Activated T-cell treated with anti-CD3 and anti-CD28 coated beads, Interleukin-2, amount 50 U/mL, for 48 hours (primary cell): ENCODE data around the gene VRK3.

Experiments used
- DNase-seq, 2 experiments: peaks; one replicate each; pipeline ENCODE4 v3.0.0-alpha.2; 2020

VRK3 gene

DNA sequence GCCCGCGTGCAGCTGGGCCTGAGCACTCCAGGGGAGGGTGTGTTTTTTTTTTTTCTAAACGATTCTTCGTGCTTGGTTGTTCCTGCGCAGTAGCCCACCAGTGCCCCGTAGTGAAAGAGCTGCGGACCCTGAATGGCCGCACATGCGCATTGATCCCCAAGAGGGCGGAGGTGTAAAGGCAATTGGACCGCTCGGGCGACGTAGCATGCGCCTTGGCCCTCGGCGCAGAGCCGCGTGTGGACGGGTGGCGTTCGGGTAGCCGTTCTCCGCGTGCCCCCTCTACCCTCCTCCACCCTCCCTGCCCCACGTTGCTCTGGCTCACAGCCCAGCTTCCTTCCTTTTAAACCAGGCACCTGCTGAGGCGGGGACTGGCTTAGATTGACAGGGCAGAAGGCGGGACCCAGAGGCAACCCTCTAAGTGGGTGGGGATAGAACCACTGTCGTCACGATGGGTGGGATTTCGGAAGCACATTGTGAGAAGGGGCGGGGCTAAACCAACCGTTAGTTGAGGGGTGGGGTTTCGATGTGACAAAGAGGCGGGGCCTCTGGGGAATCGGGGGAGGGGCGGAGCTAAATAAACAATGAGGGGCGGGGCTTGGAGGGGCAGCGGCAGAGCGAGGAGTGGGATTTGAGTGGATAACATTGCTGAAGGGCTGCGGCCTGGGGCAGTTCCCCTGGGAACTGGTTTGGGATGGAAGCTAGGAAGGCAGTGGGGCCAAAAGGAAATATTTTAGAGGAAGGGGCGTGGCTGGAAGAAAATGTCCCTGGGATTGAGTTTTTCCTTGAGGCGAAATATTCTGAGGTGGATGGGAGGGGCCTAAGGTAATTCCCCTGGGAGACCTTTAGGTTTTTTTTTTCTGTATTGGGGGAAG is 95.3 kb downstream of the VRK3 start:
- DNase-seq = peak; percentile 96

DNA sequence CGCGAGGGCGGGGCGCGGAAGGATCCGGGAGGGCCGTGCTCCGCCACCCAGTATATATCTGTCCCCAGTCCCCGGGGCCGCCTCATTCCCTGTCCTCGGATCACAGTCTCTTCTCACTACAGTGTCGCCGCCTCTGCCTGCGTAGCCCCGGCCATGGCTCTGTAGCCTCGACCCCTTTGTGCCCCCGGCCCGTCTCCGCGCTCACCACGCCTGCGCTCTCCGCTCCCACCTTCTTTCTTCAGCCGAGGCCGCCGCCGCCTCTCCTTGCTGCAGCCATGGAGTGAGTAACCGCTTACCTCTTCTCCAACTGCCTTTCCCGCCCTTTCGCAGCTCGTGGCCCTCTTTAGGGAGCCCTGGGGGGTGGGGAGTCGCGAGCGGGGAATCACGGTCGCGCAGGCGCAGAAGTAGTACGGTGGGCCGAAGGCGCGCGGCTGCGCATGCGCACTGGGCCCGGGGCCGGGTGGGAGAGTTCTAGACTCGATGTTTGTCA is 96.0 kb downstream of the VRK3 start, which contains the start of the genes ATF5 and NUP62:
Gene ATF5, plus strand, starts transcription at position 85 of the 490 bp plus-strand sequence. CDS start 1,646 bp downstream, outside the sequence.
Gene NUP62, minus strand, starts transcription at position 384 of the 490 bp plus-strand sequence. CDS start 19,697 bp downstream, outside the sequence.
- DNase-seq = peak; percentile 95

DNA sequence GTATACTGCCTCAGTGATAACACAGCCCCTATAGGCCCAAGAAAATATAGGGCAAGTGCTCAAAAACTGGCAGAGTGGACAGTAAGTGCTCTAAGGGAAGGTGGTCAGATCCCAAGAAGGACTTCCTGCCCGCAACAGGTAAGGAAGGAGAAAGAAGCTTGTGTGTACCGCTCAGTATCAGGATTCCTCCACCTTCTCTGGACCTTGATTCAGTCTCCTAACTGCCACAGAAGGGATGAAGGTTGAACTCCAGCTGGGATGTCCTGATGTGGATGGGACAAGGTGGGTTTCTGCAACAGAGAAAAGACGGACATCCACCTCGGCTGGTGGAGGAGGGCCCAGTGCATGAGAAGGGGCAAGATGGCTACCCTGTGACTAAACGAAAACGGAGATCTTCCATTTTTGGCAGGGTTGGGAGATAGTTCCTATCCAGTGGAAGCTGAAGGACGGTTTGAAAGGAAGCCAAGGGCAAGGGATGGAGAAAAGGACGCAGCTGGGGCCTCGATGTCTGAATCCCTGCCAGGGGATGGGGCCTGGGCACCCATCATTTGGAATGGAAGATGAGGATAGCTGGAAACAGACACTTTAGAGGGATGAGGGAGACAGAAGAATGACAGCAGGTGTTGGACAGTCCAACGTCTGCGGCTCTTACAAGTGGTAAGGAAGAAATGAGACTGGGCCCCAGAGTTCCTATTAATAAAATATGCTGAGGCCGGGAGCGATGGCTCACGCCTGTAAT is 97.5 kb downstream of the VRK3 start:
- DNase-seq = no peak

DNA sequence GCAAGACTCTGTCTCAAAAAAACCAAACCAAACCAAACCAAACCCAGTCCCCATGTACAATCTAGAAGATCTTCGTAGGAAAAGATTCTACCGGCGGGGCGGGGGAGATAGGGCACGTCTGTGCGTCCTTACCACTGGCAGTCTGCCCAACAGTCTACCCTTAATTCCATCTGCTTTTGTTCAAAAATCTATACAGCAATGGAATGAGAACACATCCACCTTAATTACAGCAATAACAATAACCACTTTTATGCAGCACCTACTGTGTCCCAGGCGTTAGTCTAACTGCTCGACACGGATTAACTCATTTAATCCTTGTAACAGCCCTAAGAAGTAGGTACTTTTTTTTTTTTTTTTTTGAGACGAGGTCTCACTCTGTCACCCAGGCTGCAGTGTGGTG is 98.7 kb downstream of the VRK3 start:
- DNase-seq = no peak
